Endodermal cell (in vitro differentiated cells): Measurements from ENCODE around the gene NANOS2. TPM values are rescaled to one million over a fixed set of nuclear protein-coding genes. Genes with fewer than 3 reads are reported as not detected.

Experiments used
- DNase-seq: peaks from one replicate; pipeline ENCODE4 v3.0.0-alpha.2; 2017
- H3K27ac ChIP-seq: 2 replicates; pipeline ENCODE4 v1.5.1; 2013; ENCODE audit warnings: mild to moderate bottlenecking, low read depth, low read length, moderate library complexity
- H3K27me3 ChIP-seq: 2 replicates; pipeline ENCODE4 v1.6.1; 2013; ENCODE audit warnings: mild to moderate bottlenecking, low read length, moderate library complexity; ENCODE audit not compliant: insufficient read depth, control insufficient read depth, poor library complexity, severe bottlenecking
- H3K36me3 ChIP-seq: 2 replicates; pipeline ENCODE4 v1.7.0; 2013; ENCODE audit warnings: mild to moderate bottlenecking, low read length, moderate library complexity; ENCODE audit not compliant: control insufficient read depth, insufficient read depth
- H3K4me1 ChIP-seq: one replicate; pipeline ENCODE4 v1.7.0; 2013; ENCODE audit warnings: low read length; ENCODE audit not compliant: control insufficient read depth, insufficient read depth
- H3K4me3 ChIP-seq: 2 replicates; pipeline ENCODE4 v1.5.1; 2013; ENCODE audit warnings: mild to moderate bottlenecking, low read length, moderate library complexity
- H3K9ac ChIP-seq: 2 replicates; pipeline ENCODE4 v1.6.1; 2013; ENCODE audit warnings: mild to moderate bottlenecking, low read length, moderate library complexity; ENCODE audit not compliant: poor library complexity, severe bottlenecking; ENCODE audit errors: extremely low read depth
- H3K9me3 ChIP-seq: 2 replicates; pipeline ENCODE4 v1.6.1; 2013; ENCODE audit warnings: mild to moderate bottlenecking, low read length, moderate library complexity; ENCODE audit not compliant: control insufficient read depth
- H3K27ac Mint-ChIP-seq: 2 replicates; pipeline ENCODE4 v1.8.0; 2020; ENCODE audit warnings: mixed read lengths
- H3K27me3 Mint-ChIP-seq: 2 replicates; pipeline ENCODE4 v1.8.0; 2021; ENCODE audit warnings: mild to moderate bottlenecking, mixed read lengths; ENCODE audit not compliant: insufficient read depth
- H3K36me3 Mint-ChIP-seq: 2 replicates; pipeline ENCODE4 v1.8.0; 2020; ENCODE audit warnings: low read depth, mixed read lengths
- H3K4me1 Mint-ChIP-seq: 2 replicates; pipeline ENCODE4 v1.8.0; 2020; ENCODE audit warnings: mixed read lengths
- H3K4me3 Mint-ChIP-seq: 2 replicates; pipeline ENCODE4 v1.8.0; 2020; ENCODE audit warnings: mild to moderate bottlenecking, moderate library complexity, mixed read lengths
- H3K9me3 Mint-ChIP-seq: 2 replicates; pipeline ENCODE4 v1.8.0; 2020; ENCODE audit warnings: mild to moderate bottlenecking, mixed read lengths
- CTCF ChIP-seq: fragments of 200-600 bp; sonication (generic); conservative IDR thresholded peaks from 2 replicates; pipeline ENCODE4 v1.5.0; 2021; ENCODE audit warnings: antibody characterized with exemption, mild to moderate bottlenecking
- WGBS, 2 experiments: methylation state at CpG; one replicate each; pipeline versions ENCODE4 v1.1.5 to v1.1.7; 2013; ENCODE audit warnings: missing lambda C conversion rate in 2 of 2, mixed read lengths in 1 of 2; ENCODE audit not compliant: insufficient coverage in 1 of 2, insufficient read length in 1 of 2; 5-methylcytosine and 5-hydroxymethylcytosine counted together
- total RNA-seq, 2 donors: library from RNA; stranded (reverse); fragmentation: NEBNext Ultra II Directional in 1 of 2; extraction: Animal tissue kit (Norgen Biotek cat#: 25700) in 1 of 2; gene quantifications; 2 replicates in 1 of 2; 3 replicates in 1 of 2; pipeline ENCODE4 v1.2.1, GENCODE V29; 2021

The NANOS2 gene
- total RNA-seq, 2 donors from 2014 or later, result not detected

DNA sequence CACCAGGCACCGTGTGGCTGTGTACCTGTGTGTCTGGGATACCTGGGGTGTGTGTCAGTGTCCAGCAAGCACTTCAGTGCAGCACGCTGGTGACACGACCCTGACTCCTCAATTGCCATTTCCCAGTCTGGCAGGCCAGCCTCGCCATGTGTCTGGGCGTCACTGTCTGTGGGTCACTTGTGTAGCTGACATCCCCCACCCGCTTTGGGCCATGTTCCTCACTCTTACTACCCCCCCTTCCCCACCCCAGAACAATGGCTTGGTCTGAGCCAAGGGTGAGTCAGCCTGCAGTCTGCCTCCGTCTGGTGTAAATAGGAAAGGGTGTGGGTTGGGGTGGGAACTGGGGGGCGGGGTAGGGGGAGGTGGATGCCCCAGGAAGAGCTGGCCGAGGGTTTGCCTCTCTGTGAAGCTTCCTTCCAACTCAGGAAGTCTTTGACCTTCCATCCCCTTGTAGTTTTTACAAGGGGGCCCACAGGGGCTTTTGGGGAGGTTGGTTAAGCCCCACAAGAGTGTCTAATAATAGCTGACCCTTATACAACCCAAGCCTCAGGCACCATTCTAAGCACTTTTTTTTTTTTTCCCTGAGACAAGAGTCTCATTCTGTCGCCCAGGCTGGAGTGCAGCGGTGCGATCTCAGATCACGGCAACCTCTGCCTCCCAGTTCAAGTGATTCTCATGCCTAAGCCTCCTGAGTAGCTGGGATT lies 41.5 kb upstream of the NANOS2 start:
- no peaks in the 10 kb centered on the region for H3K4me1 ChIP-seq
- peaks cover 2% of the 10 kb centered on the region for H3K4me1 Mint-ChIP-seq
- H3K9me3 Mint-ChIP-seq, result no peaks in the 10 kb centered on the region
- WGBS, 2 experiments, result 75 to 79% methylated on average over 7 to 11 of the region's 13 CpGs
- H3K4me3 Mint-ChIP-seq, result no peak overlapping the region
- no peak overlapping the region for H3K27ac Mint-ChIP-seq
- no peaks in the 10 kb centered on the region for H3K9me3 ChIP-seq
- peaks cover 31% of the 10 kb centered on the region for H3K27me3 ChIP-seq
- H3K27ac ChIP-seq, result peak overlapping the region; percentile 79
- no peak overlapping the region for H3K9ac ChIP-seq
- peak; percentile 62 for DNase-seq
- no peak for TF ChIP-seq CTCF
- H3K36me3 Mint-ChIP-seq, result no peaks in the 10 kb centered on the region
- H3K27me3 Mint-ChIP-seq, result peaks cover 74% of the 10 kb centered on the region
- H3K4me3 ChIP-seq, result no peak overlapping the region
- no peaks in the 10 kb centered on the region for H3K36me3 ChIP-seq

GRCh38 chr19:45954156-45954555 lies 39.6 kb upstream of the NANOS2 start:
- no peak for TF ChIP-seq CTCF
- H3K27me3 Mint-ChIP-seq, result peaks cover 72% of the 10 kb centered on the region
- H3K27ac Mint-ChIP-seq, result no peak overlapping the region
- H3K4me3 ChIP-seq, result no peak overlapping the region
- H3K4me1 Mint-ChIP-seq, result peaks cover 2% of the 10 kb centered on the region
- H3K36me3 Mint-ChIP-seq, result no peaks in the 10 kb centered on the region
- H3K36me3 ChIP-seq, result no peaks in the 10 kb centered on the region
- H3K4me1 ChIP-seq, result no peaks in the 10 kb centered on the region
- H3K9ac ChIP-seq, result no peak overlapping the region
- DNase-seq, result no peak
- H3K4me3 Mint-ChIP-seq, result no peak overlapping the region
- no peaks in the 10 kb centered on the region for H3K9me3 ChIP-seq
- peak overlapping the region; percentile 93 for H3K27ac ChIP-seq
- H3K27me3 ChIP-seq, result peaks cover 19% of the 10 kb centered on the region
- 51 to 71% methylated on average over 3 to 9 of the region's 9 CpGs for WGBS, 2 experiments
- no peaks in the 10 kb centered on the region for H3K9me3 Mint-ChIP-seq

GRCh38 chr19:45953676-45954075 lies 39.1 kb upstream of the NANOS2 start:
- Mint-ChIP-seq H3K27me3 (peaks cover 72% of the 10 kb centered on the region), H3K9me3 (no peaks in the 10 kb centered on the region), H3K36me3 (no peaks in the 10 kb centered on the region), H3K4me3 (no peak overlapping the region), H3K27ac (no peak overlapping the region), H3K4me1 (peaks cover 2% of the 10 kb centered on the region)
- no peaks in the 10 kb centered on the region for H3K9me3 ChIP-seq
- TF ChIP-seq CTCF, result no peak
- no peaks in the 10 kb centered on the region for H3K36me3 ChIP-seq
- H3K27ac ChIP-seq, result peak overlapping the region; percentile 93
- H3K9ac ChIP-seq, result no peak overlapping the region
- 83 to 95% methylated on average over 1 to 8 of the region's 8 CpGs for WGBS, 2 experiments
- peak overlapping the region; percentile 82 for H3K4me3 ChIP-seq
- H3K4me1 ChIP-seq, result no peaks in the 10 kb centered on the region
- DNase-seq, result no peak
- peaks cover 14% of the 10 kb centered on the region for H3K27me3 ChIP-seq
